ENCODE results near the gene IPPK.
"Not testable (repeated sequence)": the region's sequence is repeated elsewhere in the genome, so short reads cannot be mapped to it uniquely, and the experiment has no call there.

IPPK gene

DNA sequence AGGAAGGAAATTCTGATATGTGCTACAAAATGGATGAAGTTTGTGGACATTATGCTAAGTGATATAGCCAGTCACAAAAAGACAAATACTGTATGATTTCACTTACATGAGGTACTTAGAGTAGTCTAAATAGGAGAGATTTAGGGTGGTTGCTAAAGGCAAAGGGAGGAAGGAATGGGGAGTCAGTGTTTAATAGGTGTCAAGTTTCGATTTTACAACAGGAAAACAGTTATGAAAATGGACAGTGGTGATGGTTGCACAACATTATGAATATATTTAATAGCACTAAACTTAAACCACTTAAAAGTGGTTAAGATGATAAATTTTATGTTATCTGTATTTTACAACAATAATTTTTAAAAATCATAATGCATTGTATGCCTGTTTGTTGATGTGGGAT is 93.8 kb downstream of the IPPK start:
- Histone ChIP-seq H3K79me2 (ENCODE audit: insufficient read depth, low read length) (no peaks in the 10 kb centered on the region), H3K9ac (ENCODE audit: low read length) (no peak overlapping the region), H4K20me1 (ENCODE audit: insufficient read depth, low read length) (no peaks in the 10 kb centered on the region), H3K27me3 (ENCODE audit: insufficient read depth, low read length) (no peaks in the 10 kb centered on the region), H3K27ac (ENCODE audit: low read depth, low read length, poor library complexity, severe bottlenecking) (no peak overlapping the region), H2AFZ (ENCODE audit: low read length) (no peak overlapping the region), H3K4me1 (ENCODE audit: insufficient read depth, low read length, severe bottlenecking) (no peaks in the 10 kb centered on the region), H3K9me2 (ENCODE audit: low read depth, low read length) (no peaks in the 10 kb centered on the region), H3K4me3 (ENCODE audit: low read depth, low read length, poor library complexity, severe bottlenecking) (no peak overlapping the region), H3K4me2 (ENCODE audit: low read length) (no peak overlapping the region), H3K36me3 (ENCODE audit: insufficient read depth, low read length) (no peaks in the 10 kb centered on the region), H3F3A (ENCODE audit: insufficient read depth, low read length) (no peaks in the 10 kb centered on the region), H3K9me3 (ENCODE audit: low read length) (no peaks in the 10 kb centered on the region)
- TF ChIP-seq EZH2 (IDR thresholded peaks at IDR 0.05; ENCODE audit: borderline replicate concordance, low read length) = no peak
- TF ChIP-seq, protein P1, sequence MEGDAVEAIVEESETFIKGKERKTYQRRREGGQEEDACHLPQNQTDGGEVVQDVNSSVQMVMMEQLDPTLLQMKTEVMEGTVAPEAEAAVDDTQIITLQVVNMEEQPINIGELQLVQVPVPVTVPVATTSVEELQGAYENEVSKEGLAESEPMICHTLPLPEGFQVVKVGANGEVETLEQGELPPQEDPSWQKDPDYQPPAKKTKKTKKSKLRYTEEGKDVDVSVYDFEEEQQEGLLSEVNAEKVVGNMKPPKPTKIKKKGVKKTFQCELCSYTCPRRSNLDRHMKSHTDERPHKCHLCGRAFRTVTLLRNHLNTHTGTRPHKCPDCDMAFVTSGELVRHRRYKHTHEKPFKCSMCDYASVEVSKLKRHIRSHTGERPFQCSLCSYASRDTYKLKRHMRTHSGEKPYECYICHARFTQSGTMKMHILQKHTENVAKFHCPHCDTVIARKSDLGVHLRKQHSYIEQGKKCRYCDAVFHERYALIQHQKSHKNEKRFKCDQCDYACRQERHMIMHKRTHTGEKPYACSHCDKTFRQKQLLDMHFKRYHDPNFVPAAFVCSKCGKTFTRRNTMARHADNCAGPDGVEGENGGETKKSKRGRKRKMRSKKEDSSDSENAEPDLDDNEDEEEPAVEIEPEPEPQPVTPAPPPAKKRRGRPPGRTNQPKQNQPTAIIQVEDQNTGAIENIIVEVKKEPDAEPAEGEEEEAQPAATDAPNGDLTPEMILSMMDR (IDR thresholded peaks at IDR 0.05; ENCODE audit: low read length) = no peak

DNA sequence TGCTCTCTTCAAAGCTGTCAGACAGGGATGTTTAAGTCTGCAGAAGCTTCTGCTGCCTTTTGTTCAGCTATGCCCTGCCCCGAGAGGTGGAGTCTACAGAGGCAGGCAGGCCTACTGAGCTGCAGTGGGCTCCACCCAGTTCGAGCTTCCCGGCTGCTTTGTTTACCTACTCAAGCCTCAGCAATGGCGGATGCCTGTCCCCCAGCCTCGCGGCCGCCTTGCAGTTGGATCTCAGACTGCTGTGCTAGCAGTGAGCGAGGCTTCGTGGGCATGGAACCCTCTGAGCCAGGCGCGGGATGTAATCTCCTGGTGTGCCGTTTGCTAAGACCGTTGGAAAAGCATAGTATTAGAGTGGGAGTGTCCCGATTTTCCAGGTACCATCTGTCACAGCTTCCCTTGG is 96.3 kb downstream of the IPPK start:
- not testable (repeated sequence) for H2AFZ ChIP-seq (ENCODE audit: low read length); H3K9me2 ChIP-seq (ENCODE audit: low read depth, low read length); H3K4me1 ChIP-seq (ENCODE audit: insufficient read depth, low read length, severe bottlenecking); H3K79me2 ChIP-seq (ENCODE audit: insufficient read depth, low read length); H3K4me3 ChIP-seq (ENCODE audit: low read depth, low read length, poor library complexity, severe bottlenecking); H3K9ac ChIP-seq (ENCODE audit: low read length); H3F3A ChIP-seq (ENCODE audit: insufficient read depth, low read length); H3K27ac ChIP-seq (ENCODE audit: low read depth, low read length, poor library complexity, severe bottlenecking); H3K4me2 ChIP-seq (ENCODE audit: low read length); H4K20me1 ChIP-seq (ENCODE audit: insufficient read depth, low read length); H3K27me3 ChIP-seq (ENCODE audit: insufficient read depth, low read length); H3K36me3 ChIP-seq (ENCODE audit: insufficient read depth, low read length); H3K9me3 ChIP-seq (ENCODE audit: low read length)

DNA sequence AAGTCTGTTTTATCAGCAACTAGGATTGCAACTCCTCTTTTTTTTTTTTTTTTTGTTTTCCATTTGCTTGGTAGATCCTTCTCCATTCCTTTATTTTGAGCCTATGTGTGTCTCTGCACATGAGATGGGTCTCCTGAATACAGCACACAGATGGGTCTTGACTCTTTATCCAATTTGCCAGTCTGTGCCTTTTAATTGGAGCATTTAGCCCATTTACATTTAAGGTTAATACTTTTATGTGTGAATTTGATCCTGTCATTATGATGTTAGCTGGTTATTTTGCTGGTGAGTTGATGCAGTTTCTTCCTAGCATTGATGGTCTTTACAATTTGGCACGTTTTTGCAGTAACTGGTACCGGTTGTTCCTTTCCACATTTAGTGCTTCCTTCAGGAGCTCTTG is 98.1 kb downstream of the IPPK start:
- H3K9me2 ChIP-seq (ENCODE audit: low read depth, low read length); H3K27ac ChIP-seq (ENCODE audit: low read depth, low read length, poor library complexity, severe bottlenecking); H3K27me3 ChIP-seq (ENCODE audit: insufficient read depth, low read length); H2AFZ ChIP-seq (ENCODE audit: low read length); H3K36me3 ChIP-seq (ENCODE audit: insufficient read depth, low read length); H3K4me2 ChIP-seq (ENCODE audit: low read length); H3K4me3 ChIP-seq (ENCODE audit: low read depth, low read length, poor library complexity, severe bottlenecking); H3K79me2 ChIP-seq (ENCODE audit: insufficient read depth, low read length); H3K9me3 ChIP-seq (ENCODE audit: low read length); H3K9ac ChIP-seq (ENCODE audit: low read length); H3K4me1 ChIP-seq (ENCODE audit: insufficient read depth, low read length, severe bottlenecking); H4K20me1 ChIP-seq (ENCODE audit: insufficient read depth, low read length); H3F3A ChIP-seq (ENCODE audit: insufficient read depth, low read length): not testable (repeated sequence)

- Histone ChIP-seq H2AFZ (ENCODE audit: low read length) (no peak overlapping the region), H3K79me2 (ENCODE audit: insufficient read depth, low read length) (no peaks in the 10 kb centered on the region), H3K9me3 (ENCODE audit: low read length) (peaks cover 2% of the 10 kb centered on the region; the same call in 1 of the 2 replicates), H3K9me2 (ENCODE audit: low read depth, low read length) (no peaks in the 10 kb centered on the region), H3K36me3 (ENCODE audit: insufficient read depth, low read length) (no peaks in the 10 kb centered on the region), H3K9ac (ENCODE audit: low read length) (no peak overlapping the region), H3K4me1 (ENCODE audit: insufficient read depth, low read length, severe bottlenecking) (no peaks in the 10 kb centered on the region), H3K4me2 (ENCODE audit: low read length) (no peak overlapping the region), H3K27ac (ENCODE audit: low read depth, low read length, poor library complexity, severe bottlenecking) (no peak overlapping the region), H3K4me3 (ENCODE audit: low read depth, low read length, poor library complexity, severe bottlenecking) (no peak overlapping the region), H3K27me3 (ENCODE audit: insufficient read depth, low read length) (no peaks in the 10 kb centered on the region), H4K20me1 (ENCODE audit: insufficient read depth, low read length) (no peaks in the 10 kb centered on the region), H3F3A (ENCODE audit: insufficient read depth, low read length) (no peaks in the 10 kb centered on the region)
- no peak for TF ChIP-seq EZH2 (IDR thresholded peaks at IDR 0.05; ENCODE audit: borderline replicate concordance, low read length)
- TF ChIP-seq, protein P1 (IDR thresholded peaks at IDR 0.05; ENCODE audit: low read length) = no peak
Measured at GRCh38 chr9:92564982-92565381, 104.9 kb downstream of the IPPK start.
